Stomach (tissue), 19 donors: ENCODE data around the gene ATG4C. TPM values are rescaled to one million over a fixed set of nuclear protein-coding genes. Genes with fewer than 3 reads are reported as not detected.
"Not testable (repeated sequence)": the region's sequence is repeated elsewhere in the genome, so short reads cannot be mapped to it uniquely, and the experiment has no call there.

Experiments
- DNase-seq, 2 donors: peaks; one replicate each; pipeline versions ENCODE4 v3.0.0 to v3.0.0-alpha.2; 2013 to 2019
- H3K27ac ChIP-seq, 5 donors: fragments of 200-600 bp in 4 of 5; sonication (generic) in 4 of 5; one replicate each; pipeline ENCODE4 v1.5.1; 2013 to 2019; ENCODE audit warnings: mild to moderate bottlenecking in 1 of 5, moderate library complexity in 1 of 5
- H3K27me3 ChIP-seq, 3 donors: fragments of 200-600 bp; sonication (generic); one replicate each; pipeline ENCODE4 v1.5.1; 2017 to 2019; ENCODE audit warnings: mixed run types in 1 of 3
- H3K36me3 ChIP-seq, 4 donors: fragments of 200-600 bp; sonication (generic); 1 replicate in 3 of 4; 2 replicates in 1 of 4; pipeline ENCODE4 v1.5.1; 2016 to 2019
- H3K4me1 ChIP-seq, 4 donors: fragments of 200-600 bp; sonication (generic); one replicate each; pipeline ENCODE4 v1.5.1; 2016 to 2019
- H3K4me3 ChIP-seq, 4 donors: fragments of 200-600 bp; sonication (generic) in 3 of 4; one replicate each; pipeline ENCODE4 v1.5.1; 2016 to 2019; ENCODE audit warnings: mild to moderate bottlenecking in 1 of 4
- H3K9me3 ChIP-seq, 4 donors: fragments of 200-600 bp; sonication (generic); one replicate each; pipeline ENCODE4 v1.5.1; 2016 to 2019
- CTCF ChIP-seq, 7 experiments: fragments of 450-650 bp in 4 of 7; fragments of 200-600 bp in 3 of 7; sonication (generic) in 3 of 7; IDR thresholded peaks; one replicate each; pipeline ENCODE4 v1.5.1; 2016 to 2019; ENCODE audit warnings: antibody characterized with exemption in 7 of 7, control low read depth in 2 of 7, mild to moderate bottlenecking in 1 of 7
- EP300 ChIP-seq: sonication (generic); formaldehyde crosslinking; IDR thresholded peaks from one replicate; pipeline ENCODE4 v1.6.1; 2017; ENCODE audit warnings: antibody characterized with exemption
- POLR2A ChIP-seq, 4 donors: fragments of 450-650 bp; IDR thresholded peaks; one replicate each; pipeline ENCODE4 v1.6.1; 2016; ENCODE audit warnings: antibody characterized with exemption in 4 of 4, control low read depth in 2 of 4, mild to moderate bottlenecking in 1 of 4, moderate library complexity in 1 of 4
- POLR2AphosphoS5 ChIP-seq, 3 donors: sonication (generic); formaldehyde crosslinking; IDR thresholded peaks; one replicate each; pipeline ENCODE4 v1.6.1; 2016; ENCODE audit warnings: antibody characterized with exemption in 3 of 3
- WGBS, 5 donors: extraction: QIAGEN DNeasy Blood & Tissue Kit in 3 of 5; methylation state at CpG; one replicate each; pipeline versions ENCODE4 v1.1.5 to v1.1.7; 2013 to 2018; 5-methylcytosine and 5-hydroxymethylcytosine counted together
- intact Hi-C: fragments of 100-400 bp; cut with DNase I; formaldehyde crosslinking; loops from one replicate; pipeline ENCODE4 v1.15.1; 2023; ENCODE audit warnings: low total_unique reads
- long read RNA-seq, 10 donors: transcript quantifications; one replicate each; lab custom pipeline, GENCODE V29; 2026
- polyA plus RNA-seq, 3 donors: library from polyadenylated mRNA; stranded (reverse); fragments of 200-250 nt; gene quantifications; one replicate each; pipeline ENCODE4 v1.2.3, GENCODE V29; 2013
- total RNA-seq, 5 donors: library from RNA; depleted of rRNA; stranded (reverse); fragments of >200 nt; gene quantifications; one replicate each; pipeline versions ENCODE4 v1.1.0 to v1.2.3, GENCODE V29; 2014 to 2016
- donor health status: healthy with polysubstance abuse.
- donor health status: Bipolar disorder and iron deficiency.
- donor health status: healthy.

ATG4C gene
- 10 to 100 TPM in 2 of 5 donors, 1 to 10 TPM in 3; 2.3 to 42.4 (median 8.4) TPM for total RNA-seq
- polyA plus RNA-seq = 1 to 10 TPM; 4.1 to 7.7 (median 4.7) TPM
- long read RNA-seq, donor 1, partial matches to known transcripts = 0 of 1 reads
- long read RNA-seq, donor 1, other reads (novel, unspliced or antisense) = 0 of 1 reads
- long read RNA-seq, donor 2, partial matches to known transcripts = 0 of 2 reads
- long read RNA-seq, donor 2, other reads (novel, unspliced or antisense) = 0 of 2 reads
- long read RNA-seq, donor 3, partial matches to known transcripts = 0 of 3 reads
- long read RNA-seq, donor 3, other reads (novel, unspliced or antisense) = 0 of 3 reads
- long read RNA-seq, donor 4 = 0 reads
- long read RNA-seq, donor 5, partial matches to known transcripts = 0 of 3 reads
- long read RNA-seq, donor 5, other reads (novel, unspliced or antisense) = 0 of 3 reads
- long read RNA-seq, donor 6 = 0 reads
- long read RNA-seq, donor 7, partial matches to known transcripts = 0 of 2 reads
- long read RNA-seq, donor 7, other reads (novel, unspliced or antisense) = 0 of 2 reads
- long read RNA-seq, donor 8, partial matches to known transcripts = 0 of 2 reads
- long read RNA-seq, donor 8, other reads (novel, unspliced or antisense) = 0 of 2 reads
- long read RNA-seq, donor 9, partial matches to known transcripts = 0 of 1 reads
- long read RNA-seq, donor 9, other reads (novel, unspliced or antisense) = 0 of 1 reads
- long read RNA-seq, donor 10 = 0 reads

GRCh38 chr1:62783736-62784508, at the start of gene ATG4C:
ATG4C (plus strand) TSS chr1:62784132; CDS start chr1:62803787, 19,655 bp downstream.
- Histone ChIP-seq H3K4me1 (peaks cover 8 to 27% (median 12%) of the 10 kb centered on the region in 4 donors), H3K27me3 (no peaks in the 10 kb centered on the region), H3K27ac (peak within 1 kb of the TSS; percentile 90 to 97 (median 95)), H3K9me3 (no peaks in the 10 kb centered on the region), H3K36me3 (no peaks in the 10 kb centered on the region), H3K4me3 (peak within 1 kb of the TSS; percentile 69 to 91 (median 78))
- intact Hi-C loops = no loop called here
- TF ChIP-seq POLR2A (IDR thresholded peaks at IDR 0.05) = peak in 2 of 4 donors; percentile 5 to 9
- TF ChIP-seq POLR2AphosphoS5 (IDR thresholded peaks at IDR 0.05) = peak; percentile 79 to 95 (median 91)
- no peak for TF ChIP-seq EP300
- peak in 2 of 7 experiments; percentile 6 to 9 for TF ChIP-seq CTCF (IDR thresholded peaks at IDR 0.05)
- WGBS, 5 donors = 0 to 1% (median 0%) methylated on average over 38 of the region's 38 CpGs
- peak; percentile 97 to 98 for DNase-seq

- Histone ChIP-seq H3K9me3 (no peaks in the 10 kb centered on the region), H3K27me3 (no peaks in the 10 kb centered on the region), H3K27ac (no peak overlapping the region), H3K4me1 (peaks cover 0 to 21% (median 10%) of the 10 kb centered on the region in 4 donors), H3K36me3 (no peaks in the 10 kb centered on the region), H3K4me3 (no peak overlapping the region)
- WGBS, 5 donors = 67 to 76% (median 73%) methylated on average over 3 of the region's 3 CpGs
- TF ChIP-seq CTCF (IDR thresholded peaks at IDR 0.05) = no peak
- no peak for TF ChIP-seq EP300
- TF ChIP-seq POLR2AphosphoS5 (IDR thresholded peaks at IDR 0.05) = no peak
- no peak for TF ChIP-seq POLR2A (IDR thresholded peaks at IDR 0.05)
- intact Hi-C loops = no loop called here
- DNase-seq = no peak
These were observed 48.3 kb upstream of the ATG4C start for GRCh38 chr1:62735491-62736171.

GRCh38 chr1:62740701-62741100, 43.2 kb upstream of the ATG4C start:
- intact Hi-C loops = loop anchor here (10.0 kb wide), 1 partner anchor 206 kb away; no protein-coding TSS in a partner anchor

GRCh38 chr1:62744611-62745577, 39.0 kb upstream of the ATG4C start:
- intact Hi-C loops = loop anchor here (10.0 kb wide), 1 partner anchor 210 kb away; no protein-coding TSS in a partner anchor
- DNase-seq = peak in 1 of 2 donors; percentile 41
- Histone ChIP-seq H3K27me3 (no peaks in the 10 kb centered on the region), H3K36me3 (no peaks in the 10 kb centered on the region), H3K27ac (no peak overlapping the region), H3K4me1 (peaks cover 0 to 18% (median 11%) of the 10 kb centered on the region in 4 donors), H3K4me3 (no peak overlapping the region), H3K9me3 (peaks cover 0 to 5% (median 0%) of the 10 kb centered on the region in 4 donors)
- WGBS, 5 donors = 32 to 62% (median 52%) methylated on average over 3 of the region's 3 CpGs
- TF ChIP-seq EP300 (no peak), POLR2AphosphoS5 (IDR thresholded peaks at IDR 0.05) (no peak), CTCF (IDR thresholded peaks at IDR 0.05) (no peak), POLR2A (IDR thresholded peaks at IDR 0.05) (no peak)

More at GRCh38 chr1:62740701-62741100, 43.2 kb upstream of the ATG4C start:
- DNase-seq, H3K36me3 ChIP-seq, H3K27ac ChIP-seq, H3K9me3 ChIP-seq, H3K4me3 ChIP-seq, H3K27me3 ChIP-seq: not testable (repeated sequence)
- peaks cover 0 to 16% (median 5%) of the 10 kb centered on the region in 4 donors for H3K4me1 ChIP-seq
- 77 to 89% (median 86%) methylated on average over 3 of the region's 3 CpGs for WGBS, 5 donors
